GM18526 (cell line): ENCODE measurements around the gene TFDP2.

Experiments
- POLR2A ChIP-seq: IDR thresholded peaks from 3 replicates; pipeline ENCODE4 v1.6.1; 2011; ENCODE audit not compliant: insufficient read length; ENCODE audit errors: extremely low read depth

TFDP2 gene

DNA sequence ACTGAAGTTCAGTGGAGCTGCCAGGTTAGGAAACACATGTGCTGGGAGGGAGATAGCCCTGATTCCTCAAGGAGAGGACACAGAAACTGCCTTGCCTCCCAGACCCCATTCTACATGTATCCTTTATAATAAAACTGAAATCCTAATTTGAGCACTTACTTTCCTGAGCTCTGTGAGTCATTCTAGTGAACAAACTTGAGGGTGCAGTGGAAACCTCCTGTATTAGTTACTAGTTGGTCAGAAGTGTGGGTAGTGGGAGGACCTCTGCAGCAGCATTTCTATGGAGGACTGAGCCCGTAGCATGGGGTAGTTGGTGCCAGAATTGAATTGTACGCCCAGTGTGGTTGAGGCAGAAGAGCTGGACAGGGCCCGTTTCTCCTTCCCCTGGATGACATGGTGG is 249.0 kb downstream of the TFDP2 start:
- TF ChIP-seq POLR2A: no peak

DNA sequence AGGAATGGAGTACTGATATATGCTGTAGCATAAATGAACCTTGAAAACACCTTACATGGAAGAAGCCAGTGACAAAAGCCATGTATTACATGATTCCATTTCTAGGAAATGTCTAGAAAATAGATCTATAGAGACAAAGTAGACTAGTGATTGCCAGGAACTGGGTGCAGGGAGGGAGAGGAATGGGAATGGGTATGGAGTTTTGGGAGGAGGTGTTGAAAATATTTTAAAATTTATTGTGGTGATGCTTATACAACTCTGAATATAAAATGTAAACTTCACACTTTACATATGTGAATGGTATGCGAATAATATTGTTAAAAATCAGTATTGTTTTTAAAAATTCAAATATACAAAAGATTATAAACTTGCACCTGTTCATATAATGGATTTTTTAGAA is 250.4 kb downstream of the TFDP2 start:
- no peak for TF ChIP-seq POLR2A

DNA sequence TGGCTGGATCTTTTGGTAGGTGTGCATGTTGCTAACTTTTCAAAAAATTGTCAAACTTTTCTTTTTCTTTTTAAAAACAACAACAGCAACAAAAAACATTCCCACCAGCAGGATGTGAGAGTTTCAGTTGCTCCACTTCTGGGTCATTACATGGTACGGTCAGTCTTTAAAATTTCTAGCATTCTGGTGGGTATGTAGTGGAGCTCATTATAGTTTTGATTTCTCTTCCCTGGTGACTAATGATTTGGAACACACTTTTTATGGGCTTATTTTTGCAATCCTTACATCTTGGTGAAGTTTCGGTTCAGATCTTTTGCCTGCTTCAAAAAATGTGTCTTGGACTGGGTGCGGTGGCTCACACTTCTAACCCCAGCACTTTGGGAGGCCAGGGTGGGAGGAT is 253.6 kb downstream of the TFDP2 start:
- no peak for TF ChIP-seq POLR2A

DNA sequence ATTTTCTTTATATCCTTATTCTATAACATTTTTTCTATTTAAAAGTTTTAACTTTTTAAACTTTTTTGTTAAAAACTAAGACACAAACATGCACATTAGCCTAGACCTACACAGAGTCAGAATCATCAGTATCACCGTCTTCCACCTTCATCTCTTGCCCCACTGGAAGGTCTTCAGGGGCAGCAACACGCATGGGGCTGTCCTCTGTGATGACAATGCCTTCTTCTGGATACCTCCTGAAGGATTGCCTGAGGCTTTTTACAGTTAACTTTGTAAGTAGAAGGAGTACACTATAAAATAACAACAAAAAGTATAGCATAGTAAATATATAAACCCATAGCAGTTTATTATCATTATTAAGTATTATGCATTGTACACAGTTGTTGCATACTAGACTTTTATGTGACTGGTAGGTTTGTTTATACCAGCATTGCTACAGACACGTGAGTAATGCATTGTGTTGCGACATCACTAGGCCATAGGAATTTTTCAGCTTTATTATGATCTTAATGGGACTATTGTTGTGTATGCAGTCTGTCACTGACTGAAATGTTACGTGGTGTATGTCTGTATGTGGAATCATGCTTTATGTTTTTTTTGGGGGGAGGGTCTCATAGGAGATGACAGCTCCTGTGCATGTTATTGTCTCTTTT is 254.7 kb downstream of the TFDP2 start:
- no peak for TF ChIP-seq POLR2A
